VCaP (cell line): Measurements from ENCODE around the gene CLK3.

ENCODE experiments used
- H3K27ac ChIP-seq: fragments of 450-650 bp; 2 replicates; pipeline ENCODE4 v1.5.1; 2017
- TF ChIP-seq, protein P1 (sequence below): fragments of 450-650 bp; conservative IDR thresholded peaks from 2 replicates; pipeline ENCODE4 v1.5.1; 2017; ENCODE audit warnings: mild to moderate bottlenecking, moderate library complexity

The CLK3 gene

DNA sequence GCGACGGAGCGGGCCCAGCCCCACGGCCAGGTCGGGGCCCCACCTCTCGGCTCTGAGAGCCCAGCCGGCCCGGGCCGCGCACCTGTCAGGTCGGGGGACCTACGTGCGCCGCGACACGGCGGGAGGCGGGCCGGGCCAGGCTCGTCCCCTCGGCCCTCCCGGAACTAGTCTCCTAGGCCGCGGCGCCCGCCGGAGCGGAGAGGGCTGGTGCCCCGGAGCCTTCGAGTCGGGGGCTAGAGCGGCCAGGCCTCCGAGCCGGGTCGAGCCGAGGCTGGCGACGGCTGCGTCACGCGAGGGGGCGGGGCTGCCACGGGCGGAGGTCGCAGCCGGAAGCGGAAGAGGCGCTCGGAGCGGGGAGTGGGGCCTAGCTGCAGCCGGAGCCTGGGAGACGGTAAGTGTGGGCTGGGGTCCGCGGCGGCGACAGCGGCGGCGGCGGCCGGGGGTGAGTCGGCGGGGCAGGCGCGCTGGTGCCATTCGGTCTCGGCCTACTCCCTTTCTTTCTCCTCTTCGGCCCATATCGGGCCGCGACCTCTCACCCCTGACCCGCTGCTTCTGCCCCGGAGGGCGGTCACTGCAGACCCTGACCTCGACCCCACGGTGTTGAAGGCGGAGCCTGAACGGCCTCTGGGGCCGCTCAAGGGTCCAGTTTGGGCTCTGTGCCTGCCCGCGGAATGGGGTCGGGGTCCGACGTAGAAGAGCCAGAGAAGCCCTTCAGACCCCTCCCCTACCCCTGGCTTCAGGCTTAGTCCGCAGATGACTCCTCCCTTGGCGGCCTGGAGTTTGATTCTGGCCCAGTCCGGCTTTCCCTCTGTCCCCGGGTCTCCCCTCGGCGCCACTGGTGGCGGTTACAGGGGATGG is at the start of gene CLK3:
Gene CLK3 (plus strand): TSS at position 329 of the 858 bp plus-strand sequence. CDS start 3,361 bp downstream, outside the sequence.
- TF ChIP-seq, protein P1, sequence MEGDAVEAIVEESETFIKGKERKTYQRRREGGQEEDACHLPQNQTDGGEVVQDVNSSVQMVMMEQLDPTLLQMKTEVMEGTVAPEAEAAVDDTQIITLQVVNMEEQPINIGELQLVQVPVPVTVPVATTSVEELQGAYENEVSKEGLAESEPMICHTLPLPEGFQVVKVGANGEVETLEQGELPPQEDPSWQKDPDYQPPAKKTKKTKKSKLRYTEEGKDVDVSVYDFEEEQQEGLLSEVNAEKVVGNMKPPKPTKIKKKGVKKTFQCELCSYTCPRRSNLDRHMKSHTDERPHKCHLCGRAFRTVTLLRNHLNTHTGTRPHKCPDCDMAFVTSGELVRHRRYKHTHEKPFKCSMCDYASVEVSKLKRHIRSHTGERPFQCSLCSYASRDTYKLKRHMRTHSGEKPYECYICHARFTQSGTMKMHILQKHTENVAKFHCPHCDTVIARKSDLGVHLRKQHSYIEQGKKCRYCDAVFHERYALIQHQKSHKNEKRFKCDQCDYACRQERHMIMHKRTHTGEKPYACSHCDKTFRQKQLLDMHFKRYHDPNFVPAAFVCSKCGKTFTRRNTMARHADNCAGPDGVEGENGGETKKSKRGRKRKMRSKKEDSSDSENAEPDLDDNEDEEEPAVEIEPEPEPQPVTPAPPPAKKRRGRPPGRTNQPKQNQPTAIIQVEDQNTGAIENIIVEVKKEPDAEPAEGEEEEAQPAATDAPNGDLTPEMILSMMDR = no peak
- peak within 1 kb of the TSS; percentile 99 for H3K27ac ChIP-seq

DNA sequence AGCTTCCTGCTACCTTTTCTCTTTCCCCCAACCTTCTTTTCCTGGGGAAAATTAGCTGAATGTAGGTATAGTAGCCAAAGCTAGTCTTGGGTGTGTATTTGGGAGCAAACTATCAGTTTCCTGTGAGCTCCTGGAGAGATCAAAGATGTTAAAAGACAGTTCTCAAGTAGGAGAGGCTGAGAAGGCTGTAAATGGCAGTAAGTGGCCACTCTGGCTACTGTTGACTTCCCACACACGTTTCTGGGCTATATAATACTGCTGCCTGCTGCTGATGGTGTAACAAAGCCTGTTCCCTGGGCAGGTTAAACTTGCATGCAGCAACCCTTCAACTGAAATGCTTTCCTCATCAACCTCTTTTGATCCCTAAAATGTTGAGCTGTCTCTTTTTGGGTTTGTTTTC is 47.0 kb upstream of the CLK3 start:
- H3K27ac ChIP-seq = no peak overlapping the region
- TF ChIP-seq, protein P1 = no peak

DNA sequence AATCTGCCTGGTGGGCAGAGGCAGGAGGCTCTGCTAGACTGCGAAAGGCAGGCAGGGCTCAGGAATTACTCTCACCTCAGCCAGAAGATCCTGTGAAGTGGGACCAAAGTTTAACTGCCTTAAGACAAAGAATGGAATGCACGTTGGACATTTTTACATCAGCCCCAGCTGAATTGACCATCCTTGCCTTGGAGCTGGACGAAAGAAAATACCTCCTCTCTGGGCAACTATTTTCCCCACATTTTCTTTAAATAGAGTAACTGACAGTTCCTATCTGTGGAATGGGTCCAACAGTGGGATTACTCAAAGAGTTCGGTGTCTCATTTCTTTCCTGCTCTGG is 45.9 kb upstream of the CLK3 start:
- TF ChIP-seq, protein P1 = no peak
- H3K27ac ChIP-seq = no peak overlapping the region

DNA sequence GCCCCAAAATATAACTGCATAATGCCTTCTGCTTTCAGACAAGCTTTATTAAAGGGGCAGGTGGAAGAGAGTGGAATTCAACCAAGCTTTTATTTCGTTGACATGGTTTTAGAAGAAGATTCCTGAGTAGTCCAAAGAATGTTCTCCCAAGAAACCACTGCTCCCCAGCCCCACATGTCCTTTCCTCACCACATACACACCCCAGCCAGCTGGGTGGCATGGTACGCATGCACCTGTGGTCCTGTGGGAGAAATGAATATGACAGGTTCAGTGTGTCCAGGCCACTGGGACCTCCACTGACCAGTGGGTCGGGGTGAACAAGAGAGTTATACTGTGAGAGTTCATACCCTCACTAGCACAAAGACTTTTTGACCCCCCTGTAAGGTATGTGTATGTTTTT is 44.4 kb upstream of the CLK3 start:
- no peak overlapping the region for H3K27ac ChIP-seq
- TF ChIP-seq, protein P1 = no peak

DNA sequence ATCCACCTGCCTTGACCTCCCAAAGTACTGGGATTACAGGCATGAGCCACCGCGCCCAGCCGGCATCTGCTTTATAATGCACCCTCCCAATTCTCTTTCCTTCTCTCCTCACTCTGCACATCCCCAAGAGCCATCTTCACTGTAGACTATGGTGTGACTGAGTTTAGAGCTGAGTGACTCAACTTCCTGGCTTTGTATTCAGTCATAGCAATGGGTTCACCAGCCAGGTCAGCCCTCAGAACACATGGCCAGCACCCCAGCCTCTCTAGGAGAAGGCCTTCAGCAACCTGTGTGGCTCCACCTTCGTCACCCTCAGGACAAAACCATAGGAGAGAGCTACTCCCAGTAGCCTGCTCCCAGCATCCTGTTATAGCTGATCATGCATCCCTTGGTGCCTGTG is 41.6 kb upstream of the CLK3 start:
- TF ChIP-seq, protein P1 = no peak
- H3K27ac ChIP-seq = peak overlapping the region; percentile 56

DNA sequence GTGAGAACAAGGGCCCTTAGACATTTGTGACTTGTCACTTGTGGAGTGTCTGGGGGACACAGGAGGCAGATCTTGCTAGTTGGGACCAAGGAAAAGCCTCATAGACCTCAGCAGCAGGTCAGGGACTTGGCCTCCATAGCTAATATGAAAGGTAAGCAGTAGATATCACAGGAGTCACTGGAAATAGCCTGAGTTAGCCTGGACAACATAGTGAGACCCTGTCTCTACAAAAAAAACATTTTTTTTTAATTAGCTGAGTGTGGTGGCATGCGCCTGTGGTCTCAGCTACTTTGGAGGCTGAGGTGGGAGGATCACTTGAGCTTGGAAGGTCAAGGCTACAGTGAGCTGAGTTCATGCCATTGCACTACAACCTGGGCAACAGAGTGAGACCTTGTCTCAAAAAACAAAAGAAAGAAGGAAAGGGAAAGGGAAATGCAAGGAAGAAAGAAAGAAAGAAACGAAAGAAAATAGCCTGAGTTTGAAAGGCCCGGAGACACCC is 37.1 kb upstream of the CLK3 start:
- TF ChIP-seq, protein P1 = no peak
- no peak overlapping the region for H3K27ac ChIP-seq

DNA sequence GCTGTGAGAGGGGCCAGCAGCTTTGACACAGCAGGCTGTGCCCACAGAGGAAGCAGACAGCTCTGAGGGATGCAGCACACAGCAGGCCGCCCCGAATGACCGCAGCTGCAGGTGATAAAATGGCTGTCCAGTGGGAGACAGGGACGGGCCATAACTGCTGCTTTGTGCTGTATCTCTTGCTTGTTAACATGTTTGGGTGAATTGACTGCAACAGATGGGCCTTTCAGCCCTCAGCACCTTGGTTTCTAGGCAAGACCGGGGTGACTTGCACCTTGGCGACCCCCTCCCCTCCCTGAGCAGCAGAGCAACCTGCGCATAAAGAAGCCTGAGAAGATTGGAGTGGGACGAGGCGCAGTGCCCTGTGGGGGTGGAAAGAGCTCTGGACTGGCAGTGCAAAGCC is 36.6 kb upstream of the CLK3 start:
- no peak overlapping the region for H3K27ac ChIP-seq
- TF ChIP-seq, protein P1 = no peak
